D341Med (cell line): Measurements from ENCODE around the gene LYZL1.
"Not testable (repeated sequence)": the region's sequence is repeated elsewhere in the genome, so short reads cannot be mapped to it uniquely, and the experiment has no call there.

Experiments
- DNase-seq: peaks from one replicate; pipeline ENCODE4 v3.0.0; 2012; ENCODE audit warnings: low spot score

The LYZL1 gene

DNA sequence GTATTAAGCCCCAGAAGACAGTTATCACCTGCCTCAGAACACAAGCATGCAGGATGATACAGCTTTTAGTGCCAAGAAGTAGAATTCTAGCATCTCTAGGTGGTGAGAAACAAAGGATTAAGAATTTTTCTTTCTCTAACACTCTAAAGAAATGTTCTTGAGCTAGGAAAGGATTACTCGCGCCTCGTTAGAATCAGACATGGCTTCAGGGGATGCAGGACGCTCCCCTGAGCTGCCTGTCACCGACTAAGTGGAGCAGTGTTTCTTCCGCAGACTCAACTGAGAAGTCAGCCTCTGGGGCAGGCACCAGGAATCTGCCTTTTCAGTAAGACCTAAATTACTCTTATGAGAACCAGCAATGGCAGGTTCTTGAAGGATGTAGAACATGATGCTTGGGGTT, at the start of gene LYZL1:
TSS of gene LYZL1 (plus strand) at position 165 of the 400 bp plus-strand sequence. CDS start 2,798 bp downstream, outside the sequence.
- not testable (repeated sequence) for DNase-seq

DNA sequence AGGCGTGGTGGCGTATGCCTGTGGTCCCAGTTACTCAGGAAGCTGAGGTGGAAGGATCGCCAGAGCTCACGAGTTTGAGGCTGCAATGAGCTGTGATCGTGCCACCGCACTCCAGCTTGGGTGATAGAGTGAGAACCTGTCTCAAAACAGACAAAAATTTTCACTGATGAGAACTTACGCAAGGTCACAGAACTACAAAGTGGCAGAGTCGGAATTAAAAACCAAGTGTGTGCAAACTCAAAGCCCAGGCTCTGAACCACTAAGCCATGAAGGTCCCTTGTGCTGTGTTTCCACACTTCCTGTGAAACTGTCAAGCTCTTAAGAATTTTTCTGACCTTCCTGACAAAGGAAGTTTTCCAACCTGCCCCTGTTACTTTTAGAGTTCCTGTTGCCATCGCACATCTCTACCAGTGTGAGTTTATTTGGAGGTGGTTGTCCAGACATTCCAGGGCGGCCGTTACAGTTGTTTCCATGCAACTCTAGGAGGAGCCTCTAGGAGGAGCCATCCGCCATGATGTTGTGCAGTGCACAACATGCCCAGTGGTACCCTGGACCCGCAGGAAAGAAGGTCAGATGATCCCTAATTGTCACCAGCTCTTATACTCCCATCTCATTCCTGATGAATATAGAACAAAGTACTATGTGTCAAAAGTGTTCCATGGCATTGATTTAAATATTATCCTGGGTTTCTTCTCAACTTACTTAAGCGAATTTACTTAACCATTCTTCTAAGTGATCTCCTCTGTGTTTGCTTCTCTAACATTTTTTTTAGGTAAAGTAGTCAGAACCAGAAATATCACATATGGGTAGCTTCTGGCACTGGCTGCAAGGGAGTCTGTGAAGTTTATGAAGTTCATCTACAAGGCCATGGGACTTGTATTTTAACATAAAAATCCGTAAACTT, 49.0 kb upstream of the LYZL1 start:
- peak; percentile 59 for DNase-seq

DNA sequence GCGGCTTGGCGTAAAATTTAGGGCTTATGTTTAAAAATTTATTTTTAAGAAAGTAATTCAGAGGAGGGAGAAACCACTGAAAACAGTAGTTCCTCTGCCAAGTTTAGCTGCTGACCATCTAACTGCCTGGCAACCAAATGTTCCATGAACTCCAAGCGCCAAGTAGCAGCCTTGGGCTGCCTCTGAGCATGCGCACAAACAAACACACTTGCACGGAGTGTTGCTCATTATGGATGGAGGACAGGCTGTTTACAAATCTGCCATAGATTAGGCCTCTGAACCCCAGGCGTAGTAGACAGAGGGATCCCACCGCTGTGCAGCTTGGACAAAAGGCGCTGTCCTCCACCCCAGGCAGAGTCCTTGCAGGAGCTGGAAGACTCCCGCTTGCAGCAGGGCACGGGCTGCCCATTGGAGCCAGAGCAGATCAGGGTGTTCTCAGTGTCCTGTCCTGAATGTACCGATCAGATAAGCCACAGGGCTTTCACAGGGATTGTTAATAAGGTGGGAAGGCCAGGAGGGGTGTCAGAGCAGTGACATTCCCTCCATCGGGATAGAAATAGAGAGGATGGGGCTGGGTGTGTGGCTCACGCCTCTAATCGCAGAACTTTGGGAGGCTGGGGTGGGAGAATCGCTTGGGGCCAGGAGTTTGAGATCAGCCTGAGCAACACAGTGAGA, 47.7 kb upstream of the LYZL1 start:
- DNase-seq = no peak

DNA sequence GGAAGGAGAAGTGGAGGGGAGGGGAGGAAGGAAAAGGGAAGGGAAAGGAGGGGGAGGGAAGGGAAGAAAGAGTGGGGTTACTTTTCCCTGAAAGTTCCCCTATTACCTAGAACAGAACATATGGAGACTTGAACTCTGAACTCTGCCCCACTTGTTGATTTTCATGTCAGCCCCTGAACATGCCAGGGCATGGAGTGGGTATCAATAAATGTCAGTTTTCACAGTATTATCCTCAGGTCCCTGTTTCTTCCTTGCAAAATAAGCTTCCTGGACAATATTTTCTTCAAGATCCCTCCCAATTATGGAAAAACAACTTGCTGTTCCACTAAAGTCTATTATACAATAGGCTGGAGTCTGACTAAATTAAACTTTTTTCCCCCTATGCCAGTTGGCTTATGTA, 46.9 kb upstream of the LYZL1 start:
- DNase-seq = no peak

DNA sequence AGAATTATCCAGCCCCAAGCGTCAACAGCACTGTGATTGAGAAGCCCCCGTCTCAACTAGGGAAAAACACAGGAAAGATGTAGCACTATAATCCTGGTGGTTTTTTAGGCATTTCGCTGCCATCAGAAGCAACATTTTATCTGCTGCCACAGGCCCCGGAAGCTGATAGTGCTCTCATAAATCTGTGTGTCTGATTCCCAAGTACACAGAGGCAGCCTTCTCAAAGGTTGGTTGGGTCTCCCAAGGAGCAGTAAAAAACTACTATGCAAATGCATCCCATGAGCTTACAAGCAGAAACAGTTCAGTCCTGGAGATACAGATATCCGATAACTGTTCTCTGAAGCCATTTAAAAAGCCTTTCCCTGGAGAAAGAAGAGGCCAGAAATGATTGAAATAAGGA, 45.8 kb upstream of the LYZL1 start:
- no peak for DNase-seq

DNA sequence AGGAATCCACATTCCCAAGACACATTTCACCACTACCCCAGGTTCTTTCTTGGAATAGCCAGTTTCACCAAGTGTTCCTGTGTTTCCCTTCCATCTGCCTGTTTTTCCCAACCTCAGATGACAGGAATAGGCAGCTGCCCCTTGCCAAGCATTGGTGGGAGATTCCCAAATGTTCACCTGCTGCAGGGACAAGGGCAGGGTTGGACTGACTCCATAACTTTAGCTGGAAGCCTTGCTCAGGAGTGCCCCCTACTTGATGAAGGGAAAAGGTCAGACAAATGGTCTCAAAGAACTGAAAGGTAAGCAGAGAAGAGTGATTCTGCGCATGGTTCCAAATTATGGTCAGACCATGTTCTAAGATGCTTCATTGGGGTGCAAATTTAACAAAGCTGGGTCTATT, 45.1 kb upstream of the LYZL1 start:
- no peak for DNase-seq

DNA sequence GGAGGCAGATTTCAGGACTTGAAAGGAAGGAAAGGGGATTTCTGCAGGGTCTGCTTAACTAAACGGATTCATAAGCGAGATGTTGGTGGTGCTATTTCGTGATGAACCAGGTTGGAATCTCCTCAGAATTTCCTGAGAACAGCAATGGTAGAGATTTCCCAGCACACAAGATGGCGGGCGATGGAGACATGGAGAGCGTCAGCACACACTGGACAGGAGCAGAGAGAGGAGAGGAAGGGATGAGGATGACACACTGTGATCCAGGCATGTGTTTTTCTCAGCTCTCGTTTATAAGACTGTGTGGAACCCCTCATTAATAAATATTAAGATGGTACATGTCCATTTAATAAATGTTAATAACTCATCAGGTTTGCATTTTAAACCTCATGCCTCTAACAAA, 43.9 kb upstream of the LYZL1 start:
- DNase-seq = no peak

DNA sequence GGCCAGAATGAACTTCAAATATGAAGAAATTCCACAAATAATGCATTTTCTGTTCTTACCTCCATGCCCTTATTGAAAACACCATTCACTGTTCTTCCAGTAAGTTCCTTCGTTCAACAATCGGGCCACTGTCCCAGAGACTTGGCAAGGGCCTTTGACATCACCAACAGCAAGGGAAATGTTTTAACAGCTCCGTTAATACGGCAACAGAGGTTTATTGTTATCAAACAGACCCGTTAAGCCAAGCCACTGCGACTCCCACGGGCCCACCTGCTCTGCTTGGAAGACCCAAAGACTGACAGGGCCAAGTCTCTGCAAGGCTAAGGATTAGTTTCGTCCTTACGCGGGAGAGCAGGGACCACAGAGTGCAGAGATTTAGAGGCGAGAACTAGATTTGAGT, 43.4 kb upstream of the LYZL1 start:
- DNase-seq = no peak

DNA sequence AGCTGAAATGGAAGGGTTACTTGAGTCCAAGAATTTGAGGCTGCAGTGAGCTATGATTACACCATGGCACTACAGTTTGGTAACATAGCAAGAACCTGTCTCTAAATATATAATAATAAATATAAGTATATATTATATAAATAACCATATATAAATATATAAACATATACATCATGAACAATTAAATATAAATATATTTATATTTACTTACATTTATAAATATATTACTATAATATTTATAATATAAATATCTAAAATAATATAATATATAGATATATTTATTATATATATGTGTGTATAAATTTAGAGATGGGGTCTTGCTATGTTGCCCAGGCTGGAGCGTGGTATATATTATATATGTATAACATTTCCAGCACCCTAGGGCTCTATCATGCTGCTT, 42.4 kb upstream of the LYZL1 start:
- DNase-seq = no peak

DNA sequence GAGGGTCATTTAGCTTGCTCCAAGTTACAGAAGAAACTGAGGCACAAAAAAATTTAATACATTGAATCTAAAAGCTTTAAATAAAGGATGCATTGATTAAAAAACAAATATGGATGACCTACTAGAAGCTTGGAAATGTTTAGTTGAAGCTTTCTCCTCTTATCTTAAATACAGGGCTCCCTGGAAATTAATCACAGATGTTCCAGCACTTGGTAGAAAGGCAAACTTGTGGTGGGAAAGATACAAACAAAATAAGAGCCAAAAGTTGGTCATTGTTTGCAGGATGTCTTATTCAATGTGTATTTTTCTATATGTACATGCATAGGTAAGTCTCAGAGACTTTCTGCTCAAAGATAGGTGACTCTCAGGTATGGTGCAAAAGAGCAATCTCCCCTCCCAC, 40.7 kb upstream of the LYZL1 start:
- DNase-seq = no peak

DNA sequence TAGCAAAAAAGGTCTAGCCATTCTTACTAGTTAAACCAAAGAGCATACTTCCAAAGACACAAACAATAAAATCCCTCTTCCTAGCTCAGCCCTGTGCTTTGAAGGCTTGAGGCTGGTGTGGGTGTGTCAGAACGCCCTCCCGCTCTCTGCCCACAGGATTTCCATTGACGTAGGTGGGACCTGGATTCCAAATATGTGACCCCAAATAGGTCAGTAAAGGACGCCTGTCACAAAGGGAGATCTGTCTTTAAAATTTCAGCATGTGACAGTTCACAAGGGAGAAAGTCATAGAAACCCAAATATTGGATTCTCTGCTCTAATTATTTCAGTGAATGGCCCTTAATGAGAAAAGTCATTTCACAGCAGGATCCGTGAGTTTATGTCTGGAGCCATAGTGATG, 39.9 kb upstream of the LYZL1 start:
- no peak for DNase-seq

DNA sequence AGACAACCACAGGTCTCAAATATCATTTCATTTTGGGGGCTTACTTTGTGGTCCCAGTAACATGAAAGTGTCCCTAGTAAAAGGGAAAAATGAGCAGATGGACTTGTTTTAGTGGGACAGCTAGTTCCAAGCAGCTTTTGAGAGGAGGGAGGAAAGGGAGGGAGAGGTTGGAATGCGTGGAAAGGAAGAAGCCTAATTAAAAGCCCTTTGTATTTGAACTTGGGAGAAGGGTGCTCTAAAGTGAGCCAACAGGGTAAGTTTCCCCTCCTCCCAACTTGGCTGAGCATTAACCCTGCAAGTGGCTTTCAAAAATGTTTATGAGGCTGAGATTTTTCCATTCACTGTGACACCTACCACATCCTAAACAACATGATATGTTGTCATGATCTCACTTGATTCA, 38.8 kb upstream of the LYZL1 start:
- no peak for DNase-seq

DNA sequence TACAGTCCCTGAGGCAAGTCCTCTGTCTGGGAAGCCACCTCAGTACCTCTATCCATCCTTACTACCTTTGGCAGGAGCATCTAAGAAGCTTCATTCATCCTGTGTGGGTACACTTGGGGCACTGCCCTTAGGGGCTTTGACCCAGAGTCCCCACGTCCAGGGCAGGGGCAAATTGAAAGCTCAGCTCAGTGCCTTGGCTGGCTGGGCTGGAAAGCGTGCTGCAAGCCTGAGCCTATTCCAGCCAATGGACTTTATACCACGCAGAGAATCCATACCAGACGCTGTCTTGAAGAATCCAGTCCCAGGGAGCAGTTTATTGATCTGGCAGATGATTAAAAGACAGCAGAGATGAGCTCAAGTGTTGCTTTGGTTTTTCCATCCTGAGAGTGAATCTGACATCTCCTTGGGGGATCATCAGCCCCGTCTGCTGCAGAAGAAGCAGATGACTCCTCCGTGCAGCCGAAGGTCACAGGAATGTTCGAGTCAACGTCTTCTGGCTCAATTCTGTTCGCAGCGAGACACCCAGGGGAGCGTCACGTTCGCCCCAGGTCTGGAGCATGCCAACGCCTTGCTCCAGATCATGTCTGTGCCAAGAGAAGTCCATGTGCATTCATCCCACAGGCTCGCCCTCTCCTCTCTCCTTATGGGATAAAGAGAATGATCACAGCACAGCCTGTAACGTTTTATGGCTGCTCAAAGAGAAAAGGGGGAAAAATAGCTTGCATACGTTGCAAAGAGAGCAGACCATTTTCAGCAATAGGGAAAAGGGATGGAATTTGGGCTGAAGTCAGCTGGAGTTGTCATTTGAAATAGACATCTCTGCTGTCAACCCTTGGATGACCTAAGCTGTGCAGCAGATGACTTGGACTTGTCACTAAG, 35.8 kb upstream of the LYZL1 start:
- no peak for DNase-seq

DNA sequence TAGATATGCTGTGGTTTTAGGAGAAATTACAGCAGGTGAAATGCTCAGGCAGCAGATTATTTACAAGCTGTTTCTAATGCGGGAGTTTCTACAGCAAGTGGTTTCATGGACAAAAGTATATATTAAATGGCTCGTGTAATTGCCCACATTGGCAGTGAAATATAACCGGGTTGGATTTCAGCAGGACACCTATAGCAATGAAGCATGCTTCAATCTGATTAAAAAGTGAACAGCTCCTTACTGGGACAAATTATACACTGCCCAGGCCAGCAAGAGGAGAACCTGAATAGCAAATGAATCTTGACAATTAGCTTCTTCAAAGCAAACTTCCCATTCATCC, 35.2 kb upstream of the LYZL1 start:
- DNase-seq = no peak

DNA sequence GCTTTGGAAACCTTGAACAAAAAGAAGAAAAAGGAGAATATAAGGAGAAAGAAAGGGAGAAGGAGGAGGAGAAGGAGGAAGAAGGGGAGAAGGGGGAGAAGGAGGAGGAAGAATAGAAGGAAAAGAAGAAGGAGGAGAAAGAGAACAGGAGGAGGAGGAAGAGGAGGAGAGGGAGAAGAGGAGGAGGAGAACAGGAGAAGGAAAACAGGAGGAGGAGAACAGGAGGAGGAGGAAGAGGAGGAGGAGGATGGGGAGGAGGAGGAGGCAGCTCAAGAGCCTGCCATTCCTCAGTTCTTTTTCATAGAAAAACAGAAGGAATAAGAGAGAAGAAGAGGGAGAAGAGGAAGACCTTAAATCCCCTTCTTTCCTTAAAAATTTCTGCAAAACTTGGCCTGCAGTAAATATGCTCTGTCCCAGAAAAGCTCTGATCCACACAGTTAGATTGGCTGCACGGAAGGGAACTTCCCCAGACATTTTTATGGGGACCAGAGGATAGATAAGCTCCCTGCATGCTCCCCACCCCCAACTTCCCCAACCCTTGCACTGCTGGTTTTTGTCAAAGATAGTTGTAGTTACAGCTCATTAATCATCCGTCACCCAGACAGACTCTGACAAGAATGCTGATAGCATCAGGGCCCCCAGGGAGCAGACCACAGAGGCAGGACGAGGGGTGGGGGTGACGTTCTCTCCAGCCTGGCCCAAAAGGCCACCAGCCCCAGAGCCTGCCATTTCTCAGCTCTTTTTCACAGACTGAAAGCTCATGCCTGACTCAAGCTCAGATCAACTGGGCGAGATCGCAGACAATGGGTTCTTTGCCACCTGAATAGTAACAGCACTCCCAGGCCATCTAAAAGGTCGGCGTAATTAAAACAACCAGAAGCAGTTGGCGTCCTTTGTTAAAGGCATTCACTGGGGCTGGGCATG, 34.5 kb upstream of the LYZL1 start:
- DNase-seq = no peak

DNA sequence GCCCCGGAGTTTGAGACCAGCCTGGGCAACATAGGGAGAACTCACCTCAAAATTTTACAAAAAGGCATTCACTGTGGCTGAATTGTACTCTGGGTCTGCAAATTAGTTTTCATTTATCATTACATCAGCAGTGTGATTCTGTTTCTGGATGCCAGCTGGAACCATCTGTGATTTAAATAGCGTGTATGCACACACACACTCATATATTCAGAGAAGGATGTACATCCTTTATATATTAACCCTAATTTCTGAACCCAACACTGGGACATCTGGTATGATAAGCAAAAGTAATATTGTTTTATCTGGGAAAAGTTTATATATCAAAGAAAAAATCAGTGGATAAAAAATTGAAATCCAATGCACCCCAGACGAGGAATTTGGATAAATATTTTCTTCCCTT, 33.8 kb upstream of the LYZL1 start:
- no peak for DNase-seq

DNA sequence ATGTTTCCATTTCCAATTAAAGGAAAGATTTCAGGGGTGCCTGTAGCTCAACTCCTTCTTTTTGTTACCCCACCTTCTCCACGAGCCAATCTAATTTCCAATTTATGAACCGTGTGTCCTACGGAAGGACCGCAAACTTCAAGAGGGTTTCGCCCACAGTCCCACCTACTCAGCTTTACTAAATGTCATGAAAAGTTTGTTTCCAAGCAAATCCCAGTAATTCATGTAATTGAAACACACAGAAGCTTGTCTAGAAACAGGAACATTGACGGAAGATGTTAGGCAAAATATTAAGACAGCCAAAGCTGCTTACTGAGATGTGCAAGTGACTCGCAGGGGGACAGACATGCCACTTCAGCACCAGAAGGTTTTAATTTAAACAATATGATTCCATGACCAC, 32.9 kb upstream of the LYZL1 start:
- no peak for DNase-seq

DNA sequence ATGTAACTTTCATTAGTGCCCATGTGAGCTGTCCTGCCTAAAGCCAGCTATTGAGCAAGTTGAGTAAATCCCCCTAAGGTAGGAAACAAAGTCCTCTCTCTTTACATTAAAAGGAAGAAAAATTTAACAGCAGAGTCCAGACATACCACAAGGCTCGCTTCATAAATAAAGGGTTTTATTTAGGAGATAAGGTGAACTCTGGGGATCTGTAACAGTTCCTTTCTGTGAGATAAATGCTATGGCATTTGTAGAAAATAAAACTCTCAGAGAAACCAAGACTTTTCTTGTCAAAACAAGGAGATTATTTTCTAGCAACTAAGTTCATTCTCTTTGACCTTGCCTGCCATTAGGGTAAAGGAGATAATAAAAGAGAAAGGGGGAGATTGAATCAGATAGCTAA, 32.3 kb upstream of the LYZL1 start:
- no peak for DNase-seq

DNA sequence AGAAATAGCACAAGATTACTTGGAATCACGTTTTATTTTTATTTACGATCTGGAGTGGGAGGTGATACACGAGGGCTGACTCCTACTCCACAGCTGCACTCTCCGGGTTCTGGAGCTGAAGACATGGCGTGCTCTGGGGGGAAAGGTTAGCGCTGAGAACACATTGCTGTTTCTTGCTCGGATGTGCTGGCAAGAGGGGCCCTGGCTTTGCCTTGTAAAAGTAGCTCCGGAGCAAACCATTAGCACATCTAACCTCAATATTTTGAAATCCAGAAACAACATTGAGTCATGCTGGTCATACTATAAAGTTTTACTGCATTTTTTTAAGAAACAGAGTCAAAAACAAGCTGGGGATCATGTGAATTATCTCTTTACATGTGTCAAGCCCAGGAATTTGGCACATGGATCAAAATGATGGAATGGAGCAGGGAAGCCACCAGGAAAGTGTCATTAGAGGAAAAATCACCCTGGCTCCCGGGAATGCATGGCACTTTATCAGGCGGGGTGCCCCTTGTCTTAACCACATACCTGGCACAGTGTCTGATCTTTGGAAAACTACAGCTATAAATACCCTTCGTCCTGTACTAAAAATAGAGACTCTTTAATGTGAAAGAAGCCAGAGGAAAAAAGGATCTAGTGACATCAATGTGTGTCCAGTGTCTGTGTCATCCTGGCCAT, 31.6 kb upstream of the LYZL1 start:
- no peak for DNase-seq

DNA sequence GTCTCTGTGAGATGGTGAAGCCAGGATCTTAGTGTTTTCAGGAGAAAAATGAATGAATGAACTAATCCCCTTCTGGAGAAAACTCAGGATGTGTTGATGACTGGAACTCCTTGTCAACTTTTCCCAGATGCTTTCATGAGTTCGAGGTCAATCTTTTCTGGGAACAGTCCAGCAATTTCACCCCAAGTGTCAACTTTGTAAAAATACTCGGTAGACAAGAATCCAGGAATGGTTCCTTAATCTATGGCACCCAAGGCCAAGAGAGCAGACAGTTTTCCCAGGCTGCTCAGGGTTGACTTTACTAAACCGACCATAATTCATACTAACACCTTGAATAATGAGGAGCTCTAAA, 31.1 kb upstream of the LYZL1 start:
- DNase-seq = no peak

DNA sequence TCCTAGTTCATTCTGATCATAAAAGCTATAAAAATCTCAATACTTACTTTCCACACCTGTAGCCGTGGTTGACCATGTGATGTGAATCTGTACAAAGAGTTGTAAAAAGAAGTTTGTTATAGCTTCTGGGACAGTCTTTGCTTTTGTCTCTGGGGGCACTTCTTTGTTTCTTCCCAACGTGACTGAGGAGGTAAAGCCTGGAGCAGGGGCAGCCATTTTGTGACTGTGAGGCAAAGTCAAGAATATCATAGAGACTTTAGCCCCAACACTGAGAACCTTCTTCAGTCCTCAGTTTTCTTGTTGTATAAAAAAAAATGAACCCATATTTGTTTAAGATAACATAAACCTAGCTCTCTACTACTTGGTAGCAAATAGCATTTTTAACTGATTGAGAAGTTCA, 29.4 kb upstream of the LYZL1 start:
- no peak for DNase-seq
